Measurements from ENCODE around the gene SHC1. TPM values are rescaled to one million over a fixed set of nuclear protein-coding genes. Genes with fewer than 3 reads are reported as not detected.

SHC1 gene
- total RNA-seq, 1 experiment from 2014 or later: 885 TPM

DNA sequence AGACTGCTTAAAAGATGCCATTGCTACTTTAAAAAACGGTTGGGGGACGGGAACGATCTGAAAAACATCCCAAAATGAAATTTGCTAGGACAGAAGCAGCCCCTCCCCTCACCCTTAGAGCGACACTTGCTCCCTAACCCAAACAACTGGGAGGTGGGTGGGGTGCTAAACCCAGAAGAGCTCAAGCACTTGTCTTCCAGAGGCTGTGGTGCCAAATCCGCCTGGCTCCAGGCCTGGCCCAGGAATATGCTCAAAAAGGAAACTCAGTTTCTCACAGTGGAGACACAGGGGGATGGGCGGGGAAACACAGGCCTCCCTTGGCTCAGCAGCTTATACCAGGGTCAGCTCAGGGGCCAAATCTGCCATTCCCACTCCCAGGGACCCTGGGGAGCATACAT, 14.0 kb downstream of the SHC1 start:
- peaks cover 20% of the 10 kb centered on the region for H3K36me3 Mint-ChIP-seq (ENCODE audit: insufficient read depth, unreplicated experiment)
- TF ChIP-seq, protein P1, sequence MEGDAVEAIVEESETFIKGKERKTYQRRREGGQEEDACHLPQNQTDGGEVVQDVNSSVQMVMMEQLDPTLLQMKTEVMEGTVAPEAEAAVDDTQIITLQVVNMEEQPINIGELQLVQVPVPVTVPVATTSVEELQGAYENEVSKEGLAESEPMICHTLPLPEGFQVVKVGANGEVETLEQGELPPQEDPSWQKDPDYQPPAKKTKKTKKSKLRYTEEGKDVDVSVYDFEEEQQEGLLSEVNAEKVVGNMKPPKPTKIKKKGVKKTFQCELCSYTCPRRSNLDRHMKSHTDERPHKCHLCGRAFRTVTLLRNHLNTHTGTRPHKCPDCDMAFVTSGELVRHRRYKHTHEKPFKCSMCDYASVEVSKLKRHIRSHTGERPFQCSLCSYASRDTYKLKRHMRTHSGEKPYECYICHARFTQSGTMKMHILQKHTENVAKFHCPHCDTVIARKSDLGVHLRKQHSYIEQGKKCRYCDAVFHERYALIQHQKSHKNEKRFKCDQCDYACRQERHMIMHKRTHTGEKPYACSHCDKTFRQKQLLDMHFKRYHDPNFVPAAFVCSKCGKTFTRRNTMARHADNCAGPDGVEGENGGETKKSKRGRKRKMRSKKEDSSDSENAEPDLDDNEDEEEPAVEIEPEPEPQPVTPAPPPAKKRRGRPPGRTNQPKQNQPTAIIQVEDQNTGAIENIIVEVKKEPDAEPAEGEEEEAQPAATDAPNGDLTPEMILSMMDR (IDR thresholded peaks at IDR 0.05; ENCODE audit: unreplicated experiment): no peak
- peak overlapping the region; percentile 68 for H3K27ac Mint-ChIP-seq (ENCODE audit: low read depth, unreplicated experiment)
- intact Hi-C loops (cut with micrococcal nuclease): no loop called here
- peak overlapping the region; percentile 88 for H3K4me3 Mint-ChIP-seq (ENCODE audit: unreplicated experiment)
- BruUV-seq (replicated peaks): no TSS peak
- H3K27me3 Mint-ChIP-seq (ENCODE audit: insufficient read depth, unreplicated experiment): no peaks in the 10 kb centered on the region
- H3K9me3 Mint-ChIP-seq (ENCODE audit: unreplicated experiment): no peaks in the 10 kb centered on the region
- ChIA-PET CTCF (interaction anchor here (0.6 to 4.2 kb wide), 16 partner anchors 8 to 476 kb away, joined by 3 to 45 read pairs (median 8); partner anchors contain the start of genes ADAM15, CKS1B, FLAD1 and PMVK), POLR2A (interaction anchor here (0.6 to 39.6 kb wide), 17 partner anchors 9 to 496 kb away, joined by 3 to 1917 read pairs (median 6); partner anchors contain the start of genes ADAM15, CKS1B, FLAD1 and LENEP)
- H3K4me1 Mint-ChIP-seq (ENCODE audit: insufficient read depth, unreplicated experiment): peaks cover 43% of the 10 kb centered on the region
- no peak for DNase-seq (ENCODE audit: unreplicated experiment)

DNA sequence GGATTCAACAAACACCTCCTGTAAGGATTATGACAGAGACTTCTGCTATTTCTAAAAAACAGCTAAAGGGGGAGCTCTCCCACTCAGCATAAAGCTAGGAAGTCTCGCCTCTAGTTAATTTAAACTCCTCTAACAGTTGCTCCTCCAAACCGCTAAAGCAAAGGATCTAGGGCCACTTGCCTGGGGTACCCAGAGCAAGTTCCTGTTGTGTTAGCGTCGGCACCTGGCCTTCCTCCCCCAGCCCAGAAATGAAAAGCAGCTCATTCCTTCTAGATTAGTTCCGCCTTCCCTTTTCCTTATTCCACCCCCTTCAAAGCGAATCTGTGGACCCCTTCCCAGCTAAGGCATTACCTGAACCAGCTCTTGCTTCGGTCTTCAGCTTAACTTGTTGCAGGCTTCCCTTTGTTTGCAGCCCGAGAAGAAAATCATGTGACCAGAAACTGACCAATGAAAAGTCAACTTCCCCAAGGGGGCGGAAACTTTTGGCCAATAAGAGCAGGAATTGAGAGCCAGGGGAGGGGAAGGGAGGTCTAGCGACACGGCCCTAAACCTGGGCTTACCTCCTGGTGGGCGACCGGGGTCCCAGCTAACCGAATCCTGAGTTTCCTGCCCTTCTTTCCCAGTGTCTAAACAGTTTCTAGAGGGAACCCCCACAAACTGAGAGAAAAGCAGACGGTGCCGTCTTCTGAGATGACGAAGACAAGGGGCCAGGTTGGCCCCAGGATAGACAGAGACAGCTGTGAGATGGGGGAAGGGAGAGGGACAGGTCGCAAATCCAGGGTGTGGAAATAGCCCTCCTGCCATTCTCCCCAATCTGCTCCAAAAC, 14.6 kb downstream of the SHC1 start, which contains the start of gene PBXIP1:
Gene PBXIP1 (minus strand): TSS at position 382 of the 826 bp plus-strand sequence. CDS start 2,378 bp downstream, outside the sequence.
- ChIA-PET CTCF (interaction anchor here (0.6 to 4.2 kb wide), 21 partner anchors 9 to 475 kb away, joined by 3 to 45 read pairs (median 5); partner anchors contain the start of genes ADAM15, CKS1B, FLAD1 and PMVK), POLR2A (interaction anchor here (0.5 to 39.6 kb wide), 22 partner anchors 9 to 1157 kb away, joined by 3 to 1917 read pairs (median 6); partner anchors contain the start of genes ADAM15, CKS1B, FLAD1 and LENEP)
- TF ChIP-seq, protein P1 (IDR thresholded peaks at IDR 0.05; ENCODE audit: unreplicated experiment): peak; percentile 24
- DNase-seq (ENCODE audit: unreplicated experiment): peak; percentile 97
- Mint-ChIP-seq H3K9me3 (ENCODE audit: unreplicated experiment) (no peaks in the 10 kb centered on the region), H3K4me3 (ENCODE audit: unreplicated experiment) (peak within 1 kb of the TSS; percentile 88), H3K4me1 (ENCODE audit: insufficient read depth, unreplicated experiment) (peaks cover 43% of the 10 kb centered on the region), H3K27ac (ENCODE audit: low read depth, unreplicated experiment) (peak within 1 kb of the TSS; percentile 68), H3K27me3 (ENCODE audit: insufficient read depth, unreplicated experiment) (no peaks in the 10 kb centered on the region), H3K36me3 (ENCODE audit: insufficient read depth, unreplicated experiment) (peaks cover 14% of the 10 kb centered on the region)
- no TSS peak for BruUV-seq (replicated peaks)
- intact Hi-C loops (cut with micrococcal nuclease): loop anchor here (1.0 kb wide), 1 partner anchor 43 kb away; no protein-coding TSS in a partner anchor

DNA sequence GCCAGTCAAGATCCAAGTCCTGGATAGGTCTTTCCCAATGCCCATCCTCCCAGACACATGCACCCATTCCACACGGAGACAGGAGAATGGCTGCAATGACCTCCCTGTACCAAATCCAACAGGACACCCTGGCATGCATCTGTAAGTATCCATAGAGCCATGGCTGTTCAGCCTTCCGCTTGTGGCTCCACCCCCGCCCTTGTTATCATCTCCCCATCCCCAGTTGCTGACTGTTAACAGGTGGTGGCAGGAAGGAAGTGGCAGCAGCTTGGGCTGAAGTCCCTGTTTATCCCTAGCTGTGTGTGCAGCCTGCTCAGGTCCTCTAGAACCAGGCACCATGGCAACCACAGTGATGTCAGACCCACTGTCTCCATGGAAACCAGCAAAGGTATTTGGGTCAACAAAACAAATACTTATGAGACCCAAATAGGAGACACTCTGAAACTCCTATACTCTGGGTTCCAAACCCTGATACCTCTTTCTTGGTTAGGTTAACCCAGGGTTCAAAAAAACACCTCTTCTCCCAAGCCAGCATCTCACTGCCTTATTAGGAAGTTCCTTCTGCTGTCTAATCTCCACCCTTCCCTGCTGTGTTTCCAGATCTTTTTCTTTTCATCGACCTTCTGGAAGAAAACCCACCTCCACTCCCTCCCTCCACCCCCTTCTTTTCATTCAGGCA, 15.4 kb downstream of the SHC1 start:
- H3K27me3 Mint-ChIP-seq (ENCODE audit: insufficient read depth, unreplicated experiment): no peaks in the 10 kb centered on the region
- ChIA-PET POLR2A (interaction anchor here (0.5 to 39.6 kb wide), 19 partner anchors 9 to 1158 kb away, joined by 3 to 1917 read pairs (median 6); partner anchors contain the start of genes ADAM15, CKS1B, FLAD1 and LENEP), CTCF (interaction anchor here (0.6 to 4.2 kb wide), 21 partner anchors 10 to 420 kb away, joined by 3 to 45 read pairs (median 8); partner anchors contain the start of genes ADAM15, CKS1B, FLAD1 and PMVK)
- DNase-seq (ENCODE audit: unreplicated experiment): no peak
- peaks cover 43% of the 10 kb centered on the region for H3K4me1 Mint-ChIP-seq (ENCODE audit: insufficient read depth, unreplicated experiment)
- H3K4me3 Mint-ChIP-seq (ENCODE audit: unreplicated experiment): peak overlapping the region; percentile 88
- BruUV-seq (replicated peaks): no TSS peak
- no peaks in the 10 kb centered on the region for H3K9me3 Mint-ChIP-seq (ENCODE audit: unreplicated experiment)
- TF ChIP-seq, protein P1 (IDR thresholded peaks at IDR 0.05; ENCODE audit: unreplicated experiment): no peak
- peaks cover 12% of the 10 kb centered on the region for H3K36me3 Mint-ChIP-seq (ENCODE audit: insufficient read depth, unreplicated experiment)
- H3K27ac Mint-ChIP-seq (ENCODE audit: low read depth, unreplicated experiment): peak overlapping the region; percentile 68
- intact Hi-C loops (cut with micrococcal nuclease): loop anchor here (1.0 kb wide), 1 partner anchor 44 kb away; no protein-coding TSS in a partner anchor
